Panc1 (cell line): ENCODE measurements around the gene INAFM1. TPM values are rescaled to one million over a fixed set of nuclear protein-coding genes. Genes with fewer than 3 reads are reported as not detected.

Source experiments
- ATAC-seq: fragments of 200-7000 bp; cut with Tn5 transposase; 2 replicates; pipeline ENCODE4 v1.9.1; 2020; ENCODE audit warnings: mild to moderate bottlenecking, moderate library complexity
- BruUV-seq: library from RNA; stranded (reverse); fragments of 400-500 nt; replicated peaks from 2 replicates; lab custom pipeline; 2021; lab: Mats Ljungman, UMichigan
- CTCF ChIA-PET: fragments of 300-600 bp; sonication (Branson Sonifier 250); formaldehyde crosslinking; loops from one replicate; lab custom pipeline; 2022; ENCODE audit warnings: antibody characterized with exemption; lab: Charles Lee
- POLR2A ChIA-PET: fragments of 300-600 bp; sonication (Branson Sonifier 250); formaldehyde crosslinking; loops from one replicate; lab custom pipeline; 2022; ENCODE audit warnings: antibody characterized with exemption; lab: Charles Lee
- DNase-seq: peaks from one replicate; pipeline ENCODE4 v3.0.0-alpha.2; 2010; ENCODE audit warnings: low read depth, low spot score
- H3K27ac ChIP-seq: 2 replicates; pipeline ENCODE4 v1.5.1; 2011; ENCODE audit warnings: mild to moderate bottlenecking, low read length, inconsistent platforms
- H3K27me3 ChIP-seq: fragments of 200-500 bp; sonication (Bioruptor generic); 2 replicates; pipeline ENCODE4 v1.6.0; 2014; ENCODE audit warnings: low read length, inconsistent platforms; ENCODE audit not compliant: control insufficient read depth, insufficient read depth
- H3K36me3 ChIP-seq: fragments of 200-500 bp; sonication (Bioruptor generic); 2 replicates; pipeline ENCODE4 v1.5.1; 2014; ENCODE audit warnings: inconsistent platforms, mild to moderate bottlenecking, low read length, moderate library complexity; ENCODE audit not compliant: control insufficient read depth, insufficient read depth
- H3K4me1 ChIP-seq: 2 replicates; pipeline ENCODE4 v1.5.1; 2011; ENCODE audit warnings: inconsistent platforms, mild to moderate bottlenecking, low read length, moderate library complexity; ENCODE audit not compliant: control insufficient read depth, insufficient read depth
- H3K4me3 ChIP-seq, 2 experiments: 2 replicates each; pipeline ENCODE4 v1.5.1; 2011 to 2012; ENCODE audit warnings: low read depth in 2 of 2, low read length in 2 of 2, mild to moderate bottlenecking in 2 of 2, inconsistent platforms in 1 of 2, moderate library complexity in 1 of 2
- H3K9me3 ChIP-seq: fragments of 200-500 bp; sonication (Bioruptor generic); 2 replicates; pipeline ENCODE4 v1.5.1; 2014; ENCODE audit warnings: low read depth, mild to moderate bottlenecking, inconsistent platforms, low read length, moderate library complexity; ENCODE audit not compliant: control insufficient read depth, insufficient read depth
- CTCF ChIP-seq: fragments of 450-650 bp; IDR thresholded peaks from 2 replicates; pipeline ENCODE4 v1.5.1; 2017; ENCODE audit warnings: mild to moderate bottlenecking
- POLR2AphosphoS5 ChIP-seq: IDR thresholded peaks from 2 replicates; pipeline ENCODE4 v1.6.1; 2012; ENCODE audit warnings: mild to moderate bottlenecking, low read depth, low read length, moderate library complexity
- REST ChIP-seq, 2 experiments: IDR thresholded peaks; 2 replicates each; pipeline ENCODE4 v1.6.1; 2011 to 2012; ENCODE audit warnings: low read depth in 2 of 2, control low read depth in 1 of 2, low read length in 1 of 2, mild to moderate bottlenecking in 1 of 2, moderate library complexity in 1 of 2; ENCODE audit not compliant: insufficient read depth in 1 of 2
- SIN3A ChIP-seq: IDR thresholded peaks from 2 replicates; pipeline ENCODE4 v1.6.1; 2012; ENCODE audit warnings: low read depth, mild to moderate bottlenecking, low read length, moderate library complexity, borderline replicate concordance; ENCODE audit not compliant: insufficient read depth
- TCF7L2 ChIP-seq: IDR thresholded peaks from 2 replicates; pipeline ENCODE4 v1.6.1; 2011; ENCODE audit warnings: mild to moderate bottlenecking, low read depth, low read length, inconsistent platforms
- in situ Hi-C: cut with HindIII; loops from 2 replicates; pipeline ENCODE4 v1.10.0; 2016; ENCODE audit warnings: low sequenced_read_pairs, low pct_unique_long_range_greater_than_20kb
- intact Hi-C: fragments of 100-400 bp; cut with micrococcal nuclease; formaldehyde crosslinking; loops from one replicate; pipeline ENCODE4 v1.10.0; 2022; ENCODE audit not compliant: unreplicated experiment
- total RNA-seq: library from RNA; stranded (reverse); gene quantifications from one replicate; pipeline ENCODE4 v1.2.1, GENCODE V29; 2021; ENCODE audit not compliant: unreplicated experiment

INAFM1 gene
- total RNA-seq, 1 experiment from 2014 or later = 13.1 TPM

GRCh38 chr19:47228168-47228936 lies 46.3 kb upstream of the INAFM1 start:
- Histone ChIP-seq H3K4me1 (peaks cover 20% of the 10 kb centered on the region), H3K4me3 (peak overlapping the region; percentile 65 to 78), H3K27me3 (no peaks in the 10 kb centered on the region), H3K9me3 (no peaks in the 10 kb centered on the region), H3K36me3 (no peaks in the 10 kb centered on the region; the same call in 1 of the 2 replicates), H3K27ac (peak overlapping the region; percentile 95)
- ChIA-PET POLR2A (interaction anchor here (0.7 kb wide), 2 partner anchors 13 to 103 kb away, joined by 3 to 5 read pairs; no protein-coding TSS in a partner anchor), CTCF (no interaction called here)
- BruUV-seq = no TSS peak
- in situ Hi-C loops = no loop called here
- TF ChIP-seq REST (IDR thresholded peaks at IDR 0.05; ENCODE audit: insufficient read depth in 1 of 2, low read depth in 2 of 2, low read length in 1 of 2) (no peak), TCF7L2 (no peak), POLR2AphosphoS5 (no peak; the same call in 1 of the 2 replicates), CTCF (no peak), SIN3A (no peak)
- ATAC-seq = peak; percentile 61
- no peak for DNase-seq
- intact Hi-C loops = loop anchor here (10.0 kb wide), 1 partner anchor 184 kb away; the partner anchor contains the start of gene TMEM160

- H3K36me3 ChIP-seq = no peaks in the 10 kb centered on the region; the same call in 1 of the 2 replicates
- H3K4me1 ChIP-seq = peaks cover 20% of the 10 kb centered on the region
- ChIA-PET CTCF (no interaction called here), POLR2A (no interaction called here)
- ATAC-seq = no peak
- no peaks in the 10 kb centered on the region for H3K9me3 ChIP-seq
- DNase-seq = no peak
- intact Hi-C loops = loop anchor here (10.0 kb wide), 1 partner anchor 184 kb away; the partner anchor contains the start of gene TMEM160
- H3K4me3 ChIP-seq = peak overlapping the region; percentile 65 to 78
- no TSS peak for BruUV-seq
- TF ChIP-seq REST (IDR thresholded peaks at IDR 0.05; ENCODE audit: insufficient read depth in 1 of 2, low read depth in 2 of 2, low read length in 1 of 2) (no peak), SIN3A (0 out of 2 replicates have a peak, but pooled peaks have one; percentile 30)
- in situ Hi-C loops = no loop called here
- peak overlapping the region; percentile 81 for H3K27ac ChIP-seq
- no peaks in the 10 kb centered on the region for H3K27me3 ChIP-seq
Observed at GRCh38 chr19:47228937-47229675, 45.6 kb upstream of the INAFM1 start.
